Activated CD8-positive, alpha-beta memory T cell treated with anti-CD3 and anti-CD28 coated beads, Interleukin-2, amount 50 U/mL, for 4 hours (primary cell): ENCODE measurements around the gene CLIP2.
A peak's percentile ranks its signal among the peaks of the same experiment; 100 is the strongest.
"Not testable (repeated sequence)": the region's sequence is repeated elsewhere in the genome, so short reads cannot be mapped to it uniquely, and the experiment has no call there.

Source experiments
- DNase-seq: peaks from one replicate; pipeline ENCODE4 v3.0.0-alpha.2; 2020

CLIP2 gene

DNA sequence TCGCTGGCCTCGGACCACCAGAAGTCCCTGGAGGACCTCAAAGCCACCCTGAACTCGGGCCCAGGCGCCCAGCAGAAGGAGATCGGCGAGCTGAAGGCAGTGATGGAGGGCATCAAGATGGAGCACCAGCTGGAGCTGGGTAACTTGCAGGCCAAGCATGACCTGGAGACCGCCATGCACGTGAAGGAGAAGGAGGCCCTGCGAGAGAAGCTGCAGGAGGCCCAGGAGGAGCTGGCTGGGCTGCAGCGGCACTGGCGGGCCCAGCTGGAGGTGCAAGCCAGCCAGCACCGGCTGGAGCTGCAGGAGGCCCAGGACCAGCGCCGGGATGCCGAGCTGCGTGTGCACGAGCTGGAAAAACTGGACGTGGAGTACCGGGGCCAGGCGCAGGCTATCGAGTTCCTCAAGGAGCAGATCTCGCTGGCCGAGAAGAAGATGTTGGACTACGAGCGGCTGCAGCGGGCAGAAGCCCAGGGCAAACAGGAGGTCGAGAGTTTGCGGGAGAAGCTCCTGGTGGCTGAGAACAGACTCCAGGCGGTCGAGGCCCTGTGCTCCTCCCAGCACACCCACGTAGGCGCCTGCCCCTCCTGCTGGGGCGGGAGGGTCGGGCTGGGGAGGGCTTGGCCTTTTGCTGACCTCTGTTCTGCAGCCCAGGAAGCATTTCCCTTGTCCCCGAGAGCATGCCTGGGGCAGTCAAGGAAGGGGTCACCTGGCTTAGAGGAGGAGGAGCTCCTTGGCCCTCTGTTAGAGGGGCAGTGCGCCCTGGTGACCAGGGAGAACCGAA, 87.2 kb downstream of the CLIP2 start:
- DNase-seq = no peak

DNA sequence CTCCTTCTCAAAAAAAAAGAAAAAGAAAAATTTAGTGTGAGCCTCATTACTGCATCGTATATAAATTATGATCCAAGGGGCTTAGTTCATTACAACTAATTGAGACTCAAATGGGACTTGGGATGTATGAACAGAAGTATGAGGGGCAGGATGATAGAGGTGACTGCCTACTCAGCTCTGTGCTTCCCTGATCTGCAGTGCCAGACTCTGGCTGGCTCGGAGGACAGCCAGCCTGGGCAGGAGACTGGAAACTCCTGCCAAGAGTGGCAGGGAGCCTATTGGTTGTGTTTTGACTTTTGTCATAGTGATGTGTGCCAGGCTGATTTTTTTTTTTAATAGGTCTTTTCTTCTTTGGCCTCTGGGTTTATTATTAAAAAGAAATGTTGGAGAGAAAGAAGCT, 90.7 kb downstream of the CLIP2 start:
- no peak for DNase-seq

DNA sequence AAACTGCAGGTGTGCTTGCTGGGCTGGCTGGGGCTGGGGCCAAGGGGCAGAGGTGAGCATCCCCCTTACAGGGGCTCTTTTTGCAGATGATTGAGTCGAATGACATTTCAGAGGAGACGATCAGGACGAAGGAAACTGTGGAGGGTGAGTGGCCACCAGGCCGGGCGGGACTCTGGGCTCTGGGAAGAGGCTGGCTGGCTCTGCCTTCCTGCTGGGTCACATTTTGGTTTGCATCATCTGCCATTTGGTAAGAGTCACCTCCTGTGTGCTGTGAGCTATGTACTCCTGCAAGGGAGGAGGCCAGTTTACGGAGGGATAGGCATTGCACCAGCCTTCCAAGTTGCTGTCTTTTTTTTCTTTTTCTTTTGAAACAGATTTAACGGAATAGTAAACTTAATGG, 91.5 kb downstream of the CLIP2 start:
- no peak for DNase-seq

DNA sequence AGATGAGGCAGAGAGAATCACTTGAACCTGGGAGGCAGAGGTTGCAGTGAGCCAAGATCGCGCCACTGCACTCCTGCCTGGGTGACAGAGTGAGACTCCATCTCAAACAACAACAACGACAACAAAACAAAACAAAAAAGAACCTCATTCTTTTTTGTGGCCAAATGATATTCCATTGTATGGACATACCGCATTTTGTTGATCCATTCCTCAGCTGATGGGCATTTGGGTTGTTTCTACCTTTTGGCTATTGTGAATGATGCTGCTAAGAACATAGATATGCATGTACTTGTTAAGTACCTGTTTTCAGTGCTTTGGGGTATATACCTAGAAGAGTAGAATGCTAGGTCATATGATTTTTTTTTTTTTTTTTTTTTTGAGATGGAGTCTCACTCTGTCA, 94.9 kb downstream of the CLIP2 start:
- not testable (repeated sequence) for DNase-seq

DNA sequence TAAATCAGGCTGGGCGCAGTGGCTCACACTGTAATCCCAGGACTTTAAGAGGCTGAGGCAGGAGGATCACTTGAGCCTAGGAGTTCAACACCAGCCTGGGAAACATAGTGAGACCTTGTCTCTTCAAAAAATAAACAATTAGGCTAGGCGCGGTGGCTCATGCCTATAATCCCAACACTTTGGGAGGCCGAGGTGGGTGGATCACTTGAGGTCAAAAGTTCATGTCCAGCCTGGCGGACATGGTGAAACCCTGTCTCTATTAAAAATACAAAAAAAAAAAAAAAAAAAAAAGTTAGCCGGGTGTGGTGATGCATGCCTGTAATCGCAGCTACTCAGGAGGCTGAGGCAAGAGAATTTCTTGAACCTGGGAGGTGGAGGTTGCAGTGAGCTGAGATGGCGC, 95.6 kb downstream of the CLIP2 start:
- not testable (repeated sequence) for DNase-seq

DNA sequence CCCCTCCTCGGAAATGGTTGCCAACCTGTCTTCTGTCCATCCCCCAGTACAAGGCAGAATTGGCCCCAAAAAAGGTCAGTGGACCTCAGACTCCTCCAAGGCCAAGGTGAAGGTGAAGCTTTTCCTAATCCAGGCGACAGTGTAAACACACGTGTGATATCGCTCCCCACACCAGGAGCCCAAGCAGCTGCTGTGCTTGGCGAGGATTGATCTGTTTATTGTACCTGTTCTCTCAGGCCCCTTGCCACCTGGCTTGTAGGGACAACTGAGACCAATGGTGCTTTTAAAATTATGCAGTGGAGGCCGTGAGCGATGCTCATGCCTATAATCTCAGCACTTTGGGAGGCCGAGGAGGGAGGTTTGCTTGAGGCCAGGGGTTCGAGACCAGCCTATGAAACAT, 98.4 kb downstream of the CLIP2 start:
- no peak for DNase-seq

DNA sequence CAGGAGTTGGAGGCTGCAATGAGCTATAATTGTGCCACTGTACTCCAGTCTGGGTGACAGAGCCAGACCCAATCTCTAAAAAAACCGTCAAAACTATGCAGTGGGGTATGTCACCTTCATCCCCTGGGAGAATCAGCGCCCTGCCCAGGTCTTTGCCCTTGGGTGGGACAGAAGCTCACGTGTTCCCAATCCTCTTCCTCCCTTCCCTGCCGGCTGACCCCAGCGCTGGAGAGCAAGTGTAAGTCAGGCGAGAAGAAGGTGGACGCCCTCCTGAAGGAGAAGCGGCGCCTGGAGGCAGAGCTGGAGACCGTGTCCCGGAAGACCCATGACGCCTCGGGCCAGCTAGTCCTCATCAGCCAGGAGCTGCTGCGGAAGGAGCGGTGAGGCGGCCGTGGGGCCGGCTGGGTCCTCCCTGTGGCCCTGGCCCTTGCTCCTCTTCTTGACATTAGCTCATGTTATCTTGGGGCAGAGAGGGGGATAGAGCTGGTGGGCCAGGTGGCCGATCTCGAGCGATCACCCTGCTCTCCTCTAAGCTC, 99.7 kb downstream of the CLIP2 start:
- DNase-seq = no peak

DNA sequence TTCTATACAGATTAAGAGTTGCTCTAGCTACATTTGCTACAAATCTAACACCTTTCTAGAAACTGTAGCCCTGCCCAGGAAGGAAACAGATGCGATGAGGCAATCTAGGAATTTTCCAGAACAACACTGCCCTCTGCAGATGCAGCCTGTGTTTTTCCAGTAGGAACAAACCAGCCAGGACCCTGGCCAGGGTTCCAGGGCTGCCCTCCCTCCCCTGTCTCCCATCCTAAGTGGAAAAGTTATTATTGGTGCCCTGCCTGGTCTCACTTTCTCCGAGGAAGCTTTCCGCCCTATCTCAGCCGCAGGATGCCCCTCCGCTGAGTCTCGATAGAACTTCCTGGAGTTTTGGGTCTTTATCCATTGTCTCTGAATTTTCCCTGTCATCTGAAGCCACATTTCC, 104.5 kb downstream of the CLIP2 start:
- DNase-seq = not testable (repeated sequence)

DNA sequence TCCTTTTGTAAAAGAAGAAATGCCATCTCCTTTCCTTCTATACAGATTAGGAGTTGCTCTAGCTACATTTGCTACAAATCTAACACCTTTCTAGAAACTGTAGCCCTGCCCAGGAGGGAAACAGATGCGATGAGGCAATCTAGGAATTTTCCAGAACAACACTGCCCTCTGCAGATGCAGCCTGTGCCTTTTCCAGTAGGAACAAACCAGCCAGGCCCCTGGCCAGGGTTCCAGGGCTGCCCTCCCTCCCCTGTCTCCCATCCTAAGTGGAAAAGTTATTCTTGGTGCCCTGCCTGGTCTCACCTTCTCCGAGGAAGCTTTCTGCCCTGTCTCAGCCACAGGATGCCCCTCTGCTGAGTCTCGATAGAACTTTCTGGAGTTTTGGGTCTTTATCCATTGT, 105.4 kb downstream of the CLIP2 start:
- not testable (repeated sequence) for DNase-seq

DNA sequence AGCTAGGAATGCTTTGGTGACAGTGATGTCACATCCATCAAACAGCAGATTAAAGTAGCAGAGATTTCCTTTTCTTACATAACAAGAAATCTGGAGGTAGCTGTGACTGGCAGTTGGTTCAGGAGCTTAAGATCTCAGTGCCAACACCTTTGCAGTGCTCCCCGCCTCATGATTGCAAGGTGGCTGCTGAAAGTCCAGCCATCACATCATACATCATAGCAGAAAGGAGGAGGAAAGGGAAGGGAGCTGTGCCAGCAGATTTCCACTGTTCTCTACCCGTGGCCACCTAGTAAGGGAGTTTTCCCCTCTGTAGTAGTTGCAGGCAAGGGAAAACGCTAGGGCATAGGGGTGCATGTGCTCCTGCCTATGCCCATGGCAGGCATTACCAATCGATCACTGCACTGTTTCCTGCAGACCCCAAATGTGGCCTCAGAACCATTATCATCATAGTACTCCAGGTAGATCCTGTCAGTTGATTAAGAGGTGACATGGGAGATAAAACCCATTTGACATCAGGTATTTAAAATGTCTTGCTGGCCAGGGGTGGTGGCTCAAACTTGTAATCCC, 106.6 kb downstream of the CLIP2 start:
- no peak for DNase-seq

DNA sequence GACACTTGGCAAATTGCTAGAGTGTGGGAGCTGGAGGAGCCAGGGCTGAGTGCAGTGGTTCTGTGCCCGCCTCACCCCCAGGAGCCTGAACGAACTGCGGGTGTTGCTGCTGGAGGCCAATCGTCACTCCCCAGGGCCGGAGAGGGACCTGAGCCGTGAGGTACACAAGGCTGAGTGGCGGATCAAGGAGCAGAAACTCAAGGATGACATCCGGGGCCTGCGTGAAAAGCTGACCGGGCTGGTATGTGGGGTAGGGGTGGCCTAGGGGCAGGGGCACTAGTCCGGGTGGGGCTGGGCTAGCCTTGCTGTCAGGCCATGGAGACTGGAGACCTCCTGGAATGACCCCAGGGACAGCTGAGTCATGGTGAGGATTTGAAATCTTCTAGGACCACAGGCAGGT, 107.8 kb downstream of the CLIP2 start:
- DNase-seq = no peak

DNA sequence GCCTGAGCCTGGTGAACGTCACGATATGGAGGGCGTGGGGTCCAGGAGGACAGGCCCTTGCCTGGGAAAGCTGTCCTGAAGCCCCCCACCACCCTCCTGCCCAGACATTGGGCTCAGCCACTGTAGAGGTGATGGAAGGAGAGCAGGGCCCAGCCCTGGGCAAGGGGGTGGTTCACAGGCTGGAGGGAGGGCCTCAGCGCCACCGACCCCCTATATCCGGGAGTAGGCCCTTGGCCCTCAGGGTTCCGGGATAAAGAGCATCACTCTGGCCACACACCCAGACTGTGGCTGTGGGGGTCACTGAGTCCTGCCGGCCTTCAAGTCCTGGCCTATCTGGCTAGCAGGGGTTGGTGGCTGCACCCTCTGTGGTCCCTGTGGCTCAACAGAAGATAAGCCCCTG, 109.2 kb downstream of the CLIP2 start:
- no peak for DNase-seq

DNA sequence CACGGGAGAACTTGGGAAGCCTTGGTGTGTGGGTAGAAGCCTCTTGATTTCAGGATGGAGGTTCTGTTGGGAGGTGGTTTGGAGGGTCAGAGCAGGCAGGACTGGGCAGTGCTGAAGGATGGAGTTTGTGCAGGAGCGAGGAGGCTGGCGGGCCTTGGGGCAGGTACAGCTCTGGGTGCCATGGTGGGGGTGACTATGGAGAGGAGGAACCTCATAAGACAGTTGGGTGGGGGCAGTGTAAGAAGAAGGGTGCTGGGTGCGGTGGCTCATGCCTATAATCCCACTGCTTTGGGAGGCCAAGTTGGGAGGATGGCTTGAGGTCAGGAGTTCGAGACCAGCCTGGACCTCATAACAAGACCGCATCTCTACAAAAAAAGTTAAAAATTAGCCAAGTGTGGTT, 109.8 kb downstream of the CLIP2 start:
- DNase-seq = no peak

DNA sequence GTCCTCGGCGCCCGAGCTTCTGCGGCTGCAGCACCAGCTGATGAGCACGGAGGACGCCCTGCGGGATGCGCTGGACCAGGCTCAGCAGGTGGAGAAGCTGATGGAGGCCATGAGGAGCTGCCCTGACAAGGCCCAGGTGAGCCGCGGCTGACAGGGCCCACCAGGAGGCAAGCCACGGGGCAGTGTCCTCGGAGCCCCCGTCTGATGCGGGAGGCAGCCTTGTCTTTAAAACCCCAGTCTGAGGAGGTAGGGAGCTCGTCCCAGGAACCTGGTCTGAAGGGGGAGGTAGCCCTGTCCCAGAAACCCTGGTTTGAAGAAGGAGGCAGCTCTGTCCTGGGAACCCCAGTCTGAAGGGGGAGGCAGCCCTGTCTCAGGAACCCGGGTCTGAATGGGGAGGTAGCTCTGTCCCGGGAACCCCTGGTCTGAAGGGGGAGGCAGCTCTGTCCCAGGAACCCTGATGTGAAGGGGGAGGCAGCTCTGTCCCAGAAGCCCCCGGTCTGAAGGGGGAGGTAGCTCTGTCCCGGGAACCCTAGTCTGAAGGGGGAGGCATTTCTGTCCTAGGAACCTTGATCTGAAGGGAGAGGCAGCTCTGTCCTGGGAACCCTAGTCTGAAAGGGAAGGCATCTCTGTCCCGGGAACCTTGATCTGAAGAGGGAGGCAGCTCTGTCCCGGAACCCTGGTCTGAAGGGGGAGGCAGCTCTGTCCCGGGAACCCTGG, 111.4 kb downstream of the CLIP2 start:
- DNase-seq = no peak

DNA sequence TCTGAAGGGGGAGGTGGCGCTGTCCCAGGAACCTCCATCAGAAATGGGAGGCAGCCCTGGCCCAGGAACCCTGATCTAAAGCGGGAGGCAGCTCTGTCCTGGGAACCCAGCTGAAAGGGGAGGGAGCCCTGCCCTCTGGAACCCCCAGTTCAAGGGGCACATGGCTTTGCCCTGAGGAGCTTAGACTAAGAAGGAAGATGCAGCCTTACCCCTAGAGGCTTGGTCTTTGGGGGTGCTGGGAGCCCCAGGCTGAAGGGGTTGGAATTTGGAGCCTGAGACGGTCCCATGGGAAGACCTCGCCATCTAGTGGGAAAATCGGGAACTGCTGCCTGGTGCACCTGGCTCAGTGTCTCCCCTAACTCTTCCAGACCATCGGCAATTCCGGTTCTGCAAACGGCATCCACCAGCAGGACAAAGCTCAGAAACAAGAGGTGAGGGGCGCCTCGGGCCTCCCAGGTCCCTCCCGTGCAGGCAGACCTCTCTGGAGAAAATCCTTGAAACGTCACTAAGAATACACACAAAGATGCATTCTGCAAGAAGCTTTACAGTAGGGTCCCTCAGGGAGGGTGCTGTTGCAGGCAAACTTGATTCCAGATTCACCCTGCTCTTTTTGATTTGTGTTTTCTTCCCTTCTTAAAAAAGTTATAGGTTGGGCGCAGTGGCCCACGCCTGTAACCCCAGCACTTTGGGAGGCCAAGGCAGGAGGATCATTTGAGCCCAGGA, 112.1 kb downstream of the CLIP2 start:
- peak; percentile 76 for DNase-seq

DNA sequence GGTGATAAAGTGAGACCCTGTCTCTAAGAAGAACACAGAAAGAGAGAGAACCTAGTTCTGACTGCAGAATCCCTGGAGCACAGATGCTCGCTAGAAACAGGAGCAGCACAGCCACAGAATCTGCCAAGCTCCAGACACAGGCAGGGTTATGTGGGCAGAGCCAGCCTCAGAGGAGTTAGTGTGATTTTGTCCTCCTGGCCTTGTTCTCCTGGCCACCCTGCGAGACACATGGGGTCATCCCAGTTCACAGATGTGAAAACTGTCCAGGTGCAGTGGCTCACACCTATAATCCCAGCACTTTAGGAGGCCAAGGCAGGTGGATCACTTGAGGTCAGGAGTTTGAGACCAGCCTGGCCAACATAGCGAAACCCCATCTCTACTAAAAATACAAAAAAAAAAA, 113.5 kb downstream of the CLIP2 start:
- DNase-seq = not testable (repeated sequence)

DNA sequence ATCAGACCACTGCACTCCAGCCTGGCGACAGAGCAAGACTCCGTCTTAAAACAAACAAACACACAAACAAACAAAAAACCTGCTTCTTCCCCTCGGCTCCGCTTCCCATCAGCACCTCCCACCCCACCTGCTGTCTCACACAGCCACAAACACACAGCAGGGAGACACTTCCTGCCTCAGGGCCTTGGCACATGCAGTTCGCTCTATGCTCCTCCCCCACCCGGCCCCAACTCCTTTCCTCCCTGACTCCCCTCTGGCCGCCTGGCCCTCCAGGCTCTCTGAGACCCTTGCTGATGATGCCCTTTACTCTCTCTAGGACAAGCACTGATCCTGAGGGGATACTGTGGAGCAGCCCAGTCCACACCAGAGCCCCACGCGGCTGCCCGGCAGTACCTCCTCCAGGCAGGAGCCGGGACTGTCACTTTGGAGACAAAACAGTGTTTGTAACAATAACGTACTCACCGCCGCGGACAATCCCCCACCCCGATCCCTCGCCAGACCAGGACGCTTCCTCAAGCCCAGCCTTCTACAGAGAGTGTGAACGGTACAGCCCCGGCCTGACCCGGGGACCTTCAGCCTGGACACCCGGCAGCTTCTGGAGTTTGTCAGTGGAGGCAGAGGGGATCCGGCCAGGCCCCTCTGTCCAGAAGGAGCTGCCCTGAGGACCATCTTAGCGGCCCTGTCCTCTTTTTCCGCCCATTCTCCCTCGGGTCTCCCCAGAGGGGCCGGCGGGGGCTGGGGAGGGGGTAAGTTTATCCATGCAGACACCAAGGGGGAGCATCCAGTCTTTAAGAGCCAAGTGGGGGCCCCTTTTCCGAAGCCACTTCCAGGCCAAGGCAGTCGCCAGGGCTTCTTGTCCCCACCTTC, 114.5 kb downstream of the CLIP2 start:
- DNase-seq = no peak

DNA sequence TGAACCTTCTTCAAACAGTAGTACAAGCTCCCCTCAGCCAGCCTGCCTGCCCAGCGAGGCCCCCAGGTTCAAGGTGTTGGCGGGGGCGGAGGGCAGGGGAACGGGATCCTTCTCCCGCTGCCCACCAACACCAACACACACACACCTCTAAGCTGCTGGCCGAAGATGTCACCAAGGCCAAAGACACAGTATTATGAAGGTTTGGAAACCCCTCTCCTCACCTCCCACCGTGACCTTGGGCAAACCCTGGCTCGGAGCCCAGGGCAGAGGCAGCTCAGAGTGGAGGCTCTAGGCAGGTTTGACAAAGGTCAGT, 115.1 kb downstream of the CLIP2 start:
- no peak for DNase-seq

DNA sequence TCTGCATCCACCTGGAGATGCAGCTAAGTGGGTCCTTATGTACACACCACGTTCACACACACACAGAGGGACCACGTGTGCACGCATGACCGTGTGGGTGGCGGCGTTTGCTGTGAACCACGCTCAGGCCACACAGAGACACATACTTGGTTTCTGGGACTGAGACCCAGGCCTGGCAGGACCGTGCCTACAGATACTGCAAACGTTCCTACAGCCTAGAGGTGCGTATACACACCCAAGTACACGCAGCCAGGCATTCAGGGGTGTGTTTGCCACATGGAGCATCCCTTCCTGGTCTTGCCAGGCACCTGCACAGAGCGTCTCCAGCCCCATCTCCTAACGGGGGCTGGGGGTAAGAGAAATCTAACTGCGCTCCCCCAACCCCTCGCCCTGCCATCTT, 115.5 kb downstream of the CLIP2 start:
- DNase-seq = no peak

DNA sequence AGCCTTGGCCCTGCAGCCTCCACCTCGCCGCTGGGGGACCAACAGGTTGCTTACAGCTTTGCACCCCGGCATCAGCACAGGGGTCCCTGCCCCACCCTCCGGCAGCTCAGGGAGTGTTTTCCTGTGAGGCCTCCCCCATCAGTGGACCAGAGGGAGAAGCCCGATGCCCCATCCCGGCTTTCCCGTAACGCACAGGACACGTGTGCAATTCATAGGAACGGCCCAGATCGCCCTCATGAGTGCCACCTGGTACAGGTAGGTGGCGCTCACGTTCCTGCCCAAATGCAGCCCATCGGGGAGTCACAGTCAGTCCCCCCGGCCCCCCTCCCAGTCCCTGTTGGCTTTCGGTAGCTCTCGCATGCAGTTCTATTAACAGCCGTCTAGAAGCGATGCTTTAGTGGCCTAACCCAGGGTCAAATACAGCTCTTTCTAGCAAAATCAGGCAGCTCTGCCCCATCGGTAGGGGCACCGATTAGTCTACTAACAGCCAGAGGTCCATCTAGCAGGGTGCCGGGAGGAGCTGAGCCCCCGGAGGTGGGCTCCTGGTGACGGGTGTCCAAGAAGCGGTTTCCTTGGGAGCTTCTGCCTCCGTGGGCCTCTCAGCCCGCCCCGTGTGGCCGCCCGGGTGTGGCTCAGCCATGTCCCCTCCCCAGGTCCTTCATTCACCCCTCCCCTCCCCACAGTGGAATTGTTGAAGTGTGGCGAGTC, 116.1 kb downstream of the CLIP2 start:
- DNase-seq = no peak

DNA sequence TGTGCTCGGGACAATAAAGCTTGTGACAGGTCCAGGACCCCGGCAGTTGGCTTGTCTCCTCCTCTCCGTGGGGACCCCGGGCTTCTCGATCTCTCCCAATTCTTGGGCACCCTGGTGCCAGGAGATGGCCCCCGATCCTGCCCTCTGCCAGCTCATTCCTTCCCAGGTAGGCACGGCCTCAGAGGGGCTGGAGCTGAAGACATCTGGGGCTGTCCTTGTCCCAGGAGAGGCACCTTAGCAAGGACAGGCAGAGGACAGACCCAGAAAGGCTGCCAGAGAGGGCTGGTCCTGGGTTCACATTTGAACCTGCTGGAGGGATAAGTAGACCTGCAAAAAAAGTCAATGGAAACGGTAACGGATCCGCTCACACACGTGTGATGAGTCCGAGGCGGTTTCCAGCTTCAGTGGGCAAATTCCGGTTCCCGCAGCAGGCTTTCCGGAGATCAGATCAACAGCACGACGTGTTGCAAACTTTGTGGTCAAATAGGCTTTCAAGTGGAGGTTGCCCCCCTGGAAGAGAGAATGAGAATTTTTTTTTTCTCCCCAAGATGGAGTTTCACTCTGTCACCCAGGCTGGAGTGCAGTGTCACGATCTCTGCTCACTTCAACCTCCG, 116.8 kb downstream of the CLIP2 start:
- no peak for DNase-seq
